Activated CD4-positive, alpha-beta T cell treated with anti-CD3 and anti-CD28 coated beads, Interleukin-2, amount 10 ng/mL, durations not matched to agents 24 days and 14 days (primary cell): Measurements from ENCODE around the gene LILRB1. TPM values are rescaled to one million over a fixed set of nuclear protein-coding genes. Genes with fewer than 3 reads are reported as not detected.
"Not testable (repeated sequence)": the region's sequence is repeated elsewhere in the genome, so short reads cannot be mapped to it uniquely, and the experiment has no call there.

Experiments used
- DNase-seq: peaks from one replicate; pipeline ENCODE4 v3.0.0; 2022
- H3K27ac Mint-ChIP-seq: one replicate; pipeline ENCODE4 v1.8.0; 2022; ENCODE audit warnings: mild to moderate bottlenecking, mixed read lengths
- H3K27me3 Mint-ChIP-seq: one replicate; pipeline ENCODE4 v1.8.0; 2022; ENCODE audit warnings: mixed read lengths
- H3K36me3 Mint-ChIP-seq: one replicate; pipeline ENCODE4 v1.8.0; 2022; ENCODE audit warnings: low read depth, mild to moderate bottlenecking, mixed read lengths
- H3K4me1 Mint-ChIP-seq: one replicate; pipeline ENCODE4 v1.8.0; 2021; ENCODE audit warnings: mixed read lengths
- H3K4me3 Mint-ChIP-seq: one replicate; pipeline ENCODE4 v1.8.0; 2022; ENCODE audit warnings: mild to moderate bottlenecking, moderate library complexity, mixed read lengths
- H3K9me3 Mint-ChIP-seq: one replicate; pipeline ENCODE4 v1.8.0; 2021; ENCODE audit warnings: mixed read lengths
- intact Hi-C: fragments of 100-400 bp; cut with micrococcal nuclease; formaldehyde crosslinking; loops from one replicate; pipeline ENCODE4 v1.15.1; 2023
- total RNA-seq: library from RNA; stranded (reverse); gene quantifications from 2 replicates; pipeline ENCODE4 v1.2.3, GENCODE V29; 2022

LILRB1 gene
- total RNA-seq, 1 donor from 2014 or later, result 0.33 TPM

DNA sequence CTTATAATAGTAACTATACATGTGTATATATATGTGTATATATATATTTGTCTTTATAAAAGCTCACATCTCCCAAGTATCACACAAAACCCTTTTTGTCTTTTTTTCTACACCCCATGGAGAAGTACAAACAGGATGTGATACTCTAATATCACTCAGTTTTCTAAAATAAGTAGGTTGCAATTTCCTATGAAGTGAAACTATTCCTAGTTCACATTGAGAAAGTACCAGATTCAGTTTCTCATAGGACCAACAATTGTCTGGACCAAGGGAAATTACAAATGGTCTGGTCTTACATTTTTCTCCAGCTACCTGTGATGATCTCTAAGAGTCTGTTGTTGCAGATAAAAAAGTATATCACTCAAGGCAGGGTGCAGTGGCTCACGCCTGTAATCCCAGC, 17.9 kb upstream of the LILRB1 start:
- DNase-seq, result no peak
- Mint-ChIP-seq H3K9me3 (peaks cover 3% of the 10 kb centered on the region), H3K27ac (no peak overlapping the region), H3K4me3 (no peak overlapping the region), H3K4me1 (no peaks in the 10 kb centered on the region), H3K27me3 (peaks cover 8% of the 10 kb centered on the region), H3K36me3 (no peaks in the 10 kb centered on the region)
- intact Hi-C loops, result no loop called here

GRCh38 chr19:54614726-54615125, 15.6 kb upstream of the LILRB1 start:
- Mint-ChIP-seq H3K9me3 (peaks cover 3% of the 10 kb centered on the region), H3K36me3 (no peaks in the 10 kb centered on the region), H3K4me3 (no peak overlapping the region), H3K27me3 (peaks cover 10% of the 10 kb centered on the region), H3K27ac (no peak overlapping the region), H3K4me1 (no peaks in the 10 kb centered on the region)
- DNase-seq, result no peak
- intact Hi-C loops, result no loop called here

DNA sequence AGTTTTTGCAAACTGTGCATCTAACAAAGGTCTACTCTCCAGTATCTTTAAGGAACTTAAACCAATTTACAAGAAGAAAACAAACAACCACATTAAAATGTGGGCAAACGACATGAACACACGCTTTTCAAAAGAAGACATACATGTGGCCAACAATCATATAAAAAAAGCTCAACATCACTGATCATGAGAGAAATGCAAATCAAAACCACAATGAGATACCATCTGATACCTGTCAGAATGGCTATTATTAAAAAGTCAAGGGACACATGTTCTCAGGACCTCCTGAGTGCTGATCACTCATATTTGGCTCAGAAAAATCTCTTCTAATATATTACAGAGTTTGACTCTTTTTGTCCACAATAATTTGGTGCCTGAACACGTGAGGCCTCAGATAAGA, 14.2 kb upstream of the LILRB1 start:
- H3K27ac Mint-ChIP-seq, result no peak overlapping the region
- H3K4me3 Mint-ChIP-seq, result no peak overlapping the region
- no peak for DNase-seq
- H3K36me3 Mint-ChIP-seq, result no peaks in the 10 kb centered on the region
- peaks cover 3% of the 10 kb centered on the region for H3K9me3 Mint-ChIP-seq
- no peaks in the 10 kb centered on the region for H3K4me1 Mint-ChIP-seq
- intact Hi-C loops, result no loop called here
- H3K27me3 Mint-ChIP-seq, result peaks cover 10% of the 10 kb centered on the region

- H3K36me3 Mint-ChIP-seq, result no peaks in the 10 kb centered on the region
- no peak for DNase-seq
- H3K9me3 Mint-ChIP-seq, result peaks cover 3% of the 10 kb centered on the region
- H3K27me3 Mint-ChIP-seq, result peaks cover 13% of the 10 kb centered on the region
- H3K4me3 Mint-ChIP-seq, result no peak overlapping the region
- intact Hi-C loops, result no loop called here
- no peak overlapping the region for H3K27ac Mint-ChIP-seq
- no peaks in the 10 kb centered on the region for H3K4me1 Mint-ChIP-seq
Measured at GRCh38 chr19:54616821-54617560, 13.3 kb upstream of the LILRB1 start.

DNA sequence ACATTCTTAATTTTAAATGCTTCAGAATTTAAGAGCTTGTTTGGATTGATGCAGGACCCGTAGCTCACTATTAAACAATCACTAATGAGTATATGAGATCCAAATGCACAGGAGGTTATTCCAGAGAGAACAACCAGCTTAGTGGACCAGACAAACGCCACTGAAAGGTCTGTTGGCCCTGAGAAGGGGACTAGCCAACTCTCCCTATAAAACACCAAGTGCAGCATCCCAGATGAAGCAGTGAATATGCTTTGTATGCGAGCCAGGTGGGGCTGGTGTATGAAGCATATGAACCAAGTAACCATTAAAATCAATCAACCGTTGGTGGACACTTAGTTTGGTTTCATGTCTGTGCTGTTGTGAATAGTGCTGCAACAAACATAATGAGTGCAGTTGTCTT, 9.8 kb upstream of the LILRB1 start:
- Mint-ChIP-seq H3K27ac (no peak overlapping the region), H3K9me3 (no peaks in the 10 kb centered on the region), H3K36me3 (no peaks in the 10 kb centered on the region), H3K4me1 (peaks cover 2% of the 10 kb centered on the region), H3K27me3 (peaks cover 21% of the 10 kb centered on the region), H3K4me3 (no peak overlapping the region)
- no peak for DNase-seq
- intact Hi-C loops, result no loop called here

GRCh38 chr19:54622431-54622830, 7.9 kb upstream of the LILRB1 start:
- Mint-ChIP-seq H3K36me3 (no peaks in the 10 kb centered on the region), H3K4me3 (no peak overlapping the region), H3K4me1 (peaks cover 2% of the 10 kb centered on the region), H3K27me3 (peaks cover 19% of the 10 kb centered on the region), H3K27ac (no peak overlapping the region), H3K9me3 (no peaks in the 10 kb centered on the region)
- no peak for DNase-seq
- intact Hi-C loops, result no loop called here

DNA sequence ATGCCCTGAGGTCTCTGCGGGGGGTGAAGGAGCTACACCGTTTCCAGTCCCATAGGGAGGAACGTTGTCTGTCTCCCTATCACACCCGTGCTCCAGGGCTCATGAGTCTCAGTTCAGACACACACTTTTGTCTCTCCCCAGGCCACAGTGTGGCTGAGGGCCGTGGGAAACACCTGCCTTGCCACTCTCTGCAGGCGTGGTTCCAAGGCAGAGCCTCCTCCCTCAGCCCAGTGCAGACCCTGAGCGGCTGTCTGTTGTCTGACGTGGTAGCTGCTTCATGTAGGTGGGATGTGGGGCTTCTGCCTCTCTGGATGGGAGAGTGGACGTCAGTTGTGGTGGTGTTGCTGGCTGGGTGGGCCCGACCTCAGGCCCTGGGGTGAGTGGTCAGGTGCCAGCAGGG, 6.0 kb upstream of the LILRB1 start:
- H3K4me3 Mint-ChIP-seq, DNase-seq, H3K4me1 Mint-ChIP-seq, H3K36me3 Mint-ChIP-seq, H3K9me3 Mint-ChIP-seq, intact Hi-C loops, H3K27ac Mint-ChIP-seq: not testable (repeated sequence)
- peaks cover 18% of the 10 kb centered on the region for H3K27me3 Mint-ChIP-seq

GRCh38 chr19:54624934-54625730, 5.2 kb upstream of the LILRB1 start:
- intact Hi-C loops, H3K27ac Mint-ChIP-seq, H3K36me3 Mint-ChIP-seq, H3K4me1 Mint-ChIP-seq, DNase-seq, H3K4me3 Mint-ChIP-seq, H3K9me3 Mint-ChIP-seq: not testable (repeated sequence)
- H3K27me3 Mint-ChIP-seq, result peaks cover 18% of the 10 kb centered on the region

- intact Hi-C loops, result no loop called here
- DNase-seq, result no peak
- peaks cover 15% of the 10 kb centered on the region for H3K27me3 Mint-ChIP-seq
- H3K4me1 Mint-ChIP-seq, result peaks cover 4% of the 10 kb centered on the region
- no peaks in the 10 kb centered on the region for H3K9me3 Mint-ChIP-seq
- no peaks in the 10 kb centered on the region for H3K36me3 Mint-ChIP-seq
- no peak overlapping the region for H3K4me3 Mint-ChIP-seq
- H3K27ac Mint-ChIP-seq, result no peak overlapping the region
Measured at GRCh38 chr19:54626757-54627156, 3.5 kb upstream of the LILRB1 start.

GRCh38 chr19:54627912-54628311, 2.4 kb upstream of the LILRB1 start:
- H3K27me3 Mint-ChIP-seq, H3K27ac Mint-ChIP-seq, intact Hi-C loops, H3K9me3 Mint-ChIP-seq, DNase-seq, H3K4me1 Mint-ChIP-seq, H3K36me3 Mint-ChIP-seq, H3K4me3 Mint-ChIP-seq: not testable (repeated sequence)

DNA sequence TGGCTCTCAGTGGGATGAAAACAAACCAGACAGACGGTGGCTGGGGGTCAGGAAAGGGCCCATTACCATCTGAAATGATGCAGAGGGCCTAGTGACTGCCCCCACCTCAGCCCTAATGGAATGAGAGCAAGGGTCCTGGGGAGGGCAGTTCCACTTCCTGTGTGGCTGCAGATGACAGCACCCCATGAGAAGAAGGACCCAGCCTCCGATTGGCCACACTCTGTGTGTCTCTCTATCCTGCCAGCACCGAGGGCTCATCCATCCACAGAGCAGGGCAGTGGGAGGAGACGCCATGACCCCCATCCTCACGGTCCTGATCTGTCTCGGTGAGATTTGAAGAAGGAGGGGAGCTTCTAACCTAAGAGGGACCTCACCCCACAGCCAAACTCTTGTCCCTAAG, 498 bp downstream of the LILRB1 start:
- Mint-ChIP-seq H3K9me3 (no peaks in the 10 kb centered on the region), H3K36me3 (no peaks in the 10 kb centered on the region), H3K27ac (no peak overlapping the region), H3K4me3 (no peak overlapping the region), H3K27me3 (peaks cover 4% of the 10 kb centered on the region), H3K4me1 (peaks cover 2% of the 10 kb centered on the region)
- intact Hi-C loops, result no loop called here
- no peak for DNase-seq

DNA sequence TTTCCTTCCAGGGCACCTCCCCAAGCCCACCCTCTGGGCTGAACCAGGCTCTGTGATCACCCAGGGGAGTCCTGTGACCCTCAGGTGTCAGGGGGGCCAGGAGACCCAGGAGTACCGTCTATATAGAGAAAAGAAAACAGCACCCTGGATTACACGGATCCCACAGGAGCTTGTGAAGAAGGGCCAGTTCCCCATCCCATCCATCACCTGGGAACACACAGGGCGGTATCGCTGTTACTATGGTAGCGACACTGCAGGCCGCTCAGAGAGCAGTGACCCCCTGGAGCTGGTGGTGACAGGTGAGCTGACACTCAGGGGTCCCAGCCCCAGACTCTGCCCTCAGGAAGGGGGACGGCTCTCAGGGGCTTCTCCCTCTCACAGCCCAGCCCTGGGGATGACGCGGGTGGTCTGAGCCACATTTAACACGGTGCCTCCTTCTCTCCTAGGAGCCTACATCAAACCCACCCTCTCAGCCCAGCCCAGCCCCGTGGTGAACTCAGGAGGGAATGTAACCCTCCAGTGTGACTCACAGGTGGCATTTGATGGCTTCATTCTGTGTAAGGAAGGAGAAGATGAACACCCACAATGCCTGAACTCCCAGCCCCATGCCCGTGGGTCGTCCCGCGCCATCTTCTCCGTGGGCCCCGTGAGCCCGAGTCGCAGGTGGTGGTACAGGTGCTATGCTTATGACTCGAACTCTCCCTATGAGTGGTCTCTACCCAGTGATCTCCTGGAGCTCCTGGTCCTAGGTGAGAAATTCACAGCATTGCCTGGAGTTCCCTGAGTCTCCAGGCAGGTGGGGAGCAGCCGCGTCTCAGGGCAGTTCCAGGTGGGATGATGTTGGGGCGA, 1.4 kb downstream of the LILRB1 start:
- H3K27me3 Mint-ChIP-seq, intact Hi-C loops: not testable (repeated sequence)

GRCh38 chr19:54632517-54632916, 2.2 kb downstream of the LILRB1 start:
- H3K4me1 Mint-ChIP-seq, DNase-seq, H3K27me3 Mint-ChIP-seq, intact Hi-C loops, H3K9me3 Mint-ChIP-seq, H3K36me3 Mint-ChIP-seq, H3K27ac Mint-ChIP-seq, H3K4me3 Mint-ChIP-seq: not testable (repeated sequence)

More for the DNA sequence above, 1.4 kb downstream of the LILRB1 start:
- not testable (repeated sequence) for H3K4me1 Mint-ChIP-seq, H3K27ac Mint-ChIP-seq, H3K36me3 Mint-ChIP-seq, H3K4me3 Mint-ChIP-seq, DNase-seq, H3K9me3 Mint-ChIP-seq

DNA sequence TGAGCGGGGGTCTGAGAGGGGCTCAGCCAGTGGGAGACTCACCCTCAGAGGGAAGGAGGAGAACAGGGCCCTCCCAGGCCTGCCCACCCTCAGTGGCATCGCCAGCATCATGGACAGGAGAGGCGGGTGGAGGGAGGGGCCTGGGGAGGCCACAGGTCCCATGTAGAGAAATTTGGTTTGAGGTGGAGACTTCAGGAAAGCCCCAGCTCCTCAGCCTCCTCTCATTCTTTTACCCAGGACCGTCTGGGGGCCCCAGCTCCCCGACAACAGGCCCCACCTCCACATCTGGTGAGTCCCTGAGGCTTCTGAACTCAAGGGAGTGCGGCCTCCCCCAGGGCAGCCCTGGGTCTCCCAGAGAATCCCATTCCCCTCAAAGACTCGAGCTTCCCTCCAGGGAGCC, 3.1 kb downstream of the LILRB1 start:
- Mint-ChIP-seq H3K27me3 (no peaks in the 10 kb centered on the region), H3K4me1 (peaks cover 2% of the 10 kb centered on the region), H3K9me3 (no peaks in the 10 kb centered on the region), H3K4me3 (no peak overlapping the region), H3K36me3 (no peaks in the 10 kb centered on the region), H3K27ac (no peak overlapping the region)
- no peak for DNase-seq
- intact Hi-C loops, result no loop called here
